GM12878 (cell line): ENCODE results near the gene PRKX. TPM values are rescaled to one million over a fixed set of nuclear protein-coding genes. Genes with fewer than 3 reads are reported as not detected.

Experiments
- ATAC-seq: fragments of 200-7000 bp; cut with Tn5 transposase; 3 replicates; pipeline ENCODE4 v1.9.1; 2020; ENCODE audit warnings: mild to moderate bottlenecking, moderate library complexity
- BruUV-seq: library from RNA; stranded (reverse); fragments of 400-500 nt; replicated peaks from 2 replicates; lab custom pipeline; 2021; lab: Mats Ljungman, UMichigan
- CTCF ChIA-PET: fragments of 300-600 bp; sonication (Branson Sonifier 250); formaldehyde crosslinking; extraction: SDS; loops from one replicate; lab custom pipeline; 2021; ENCODE audit warnings: inconsistent platforms; lab: Yijun Ruan, JAX
- POLR2A ChIA-PET: fragments of 350-600 bp; formaldehyde crosslinking; extraction: SDS; loops from one replicate; lab custom pipeline; 2021; ENCODE audit warnings: inconsistent platforms; lab: Charles Lee
- RAD21 ChIA-PET: fragments of 300-600 bp; sonication (Branson Sonifier 250); formaldehyde crosslinking; loops from one replicate; lab custom pipeline; 2023; ENCODE audit warnings: antibody characterized with exemption; ENCODE audit not compliant: unreplicated experiment; lab: Charles Lee
- SMC1A ChIA-PET: fragments of 300-600 bp; sonication (Branson Sonifier 250); formaldehyde crosslinking; loops from one replicate; lab custom pipeline; 2023; ENCODE audit not compliant: unreplicated experiment, uncharacterized antibody; lab: Charles Lee
- DNase-seq: peaks from one replicate; pipeline ENCODE4 v3.0.0-alpha.2; 2011; ENCODE audit warnings: low read depth, low spot score
- FAIRE-seq: peaks from 3 replicates; lab custom pipeline; 2011; peaks lifted over from hg19 to GRCh38; lab: Jason Lieb, UNC
- H2AFZ ChIP-seq: 2 replicates; pipeline ENCODE4 v1.6.0; 2011; ENCODE audit warnings: low read depth, low read length, control low read depth; ENCODE audit not compliant: control insufficient read depth
- H3K27ac ChIP-seq: 2 replicates; pipeline ENCODE4 v1.5.1; 2011; ENCODE audit warnings: control low read depth; ENCODE audit not compliant: control insufficient read depth, insufficient read depth
- H3K27me3 ChIP-seq, 2 experiments: replicated peaks in 1 of 2; 2 replicates each; pipeline versions ENCODE4 v1.6.0 to v1.6.1; 2011; ENCODE audit warnings: low read length in 1 of 2; ENCODE audit not compliant: control insufficient read depth in 2 of 2, insufficient read depth in 2 of 2
- H3K36me3 ChIP-seq, 2 experiments: 2 replicates each; pipeline ENCODE4 v1.5.1; 2011; ENCODE audit warnings: low read length in 1 of 2; ENCODE audit not compliant: control insufficient read depth in 2 of 2, insufficient read depth in 2 of 2
- H3K4me1 ChIP-seq: 2 replicates; pipeline ENCODE4 v1.6.1; 2011; ENCODE audit warnings: mild to moderate bottlenecking, low read length, moderate library complexity, mixed read lengths; ENCODE audit not compliant: control insufficient read depth, insufficient read depth
- H3K4me2 ChIP-seq: 2 replicates; pipeline ENCODE4 v1.6.0; 2011; ENCODE audit warnings: control low read depth; ENCODE audit not compliant: control insufficient read depth, insufficient read depth
- H3K4me3 ChIP-seq: fragments of 200-600 bp; sonication (generic); 2 replicates; pipeline ENCODE4 v1.5.1; 2016
- H3K79me2 ChIP-seq: 2 replicates; pipeline ENCODE4 v1.6.0; 2011; ENCODE audit warnings: low read length; ENCODE audit not compliant: control insufficient read depth, insufficient read depth
- H3K9ac ChIP-seq: 2 replicates; pipeline ENCODE4 v1.8.0; 2011; ENCODE audit warnings: low read length, control low read depth, mixed read lengths; ENCODE audit not compliant: control insufficient read depth, insufficient read depth
- H3K9me3 ChIP-seq: replicated peaks from 3 replicates; pipeline ENCODE4 v1.5.1; 2011; ENCODE audit warnings: mild to moderate bottlenecking, low read length; ENCODE audit not compliant: control insufficient read depth, insufficient read depth
- H4K20me1 ChIP-seq: 2 replicates; pipeline ENCODE4 v1.6.0; 2011; ENCODE audit not compliant: control insufficient read depth, insufficient read depth
- BCL11A ChIP-seq: IDR thresholded peaks from 2 replicates; pipeline ENCODE4 v1.6.1; 2011; ENCODE audit warnings: low read depth, low read length
- CHD1 ChIP-seq: IDR thresholded peaks from 2 replicates; pipeline ENCODE4 v1.6.1; 2012; ENCODE audit warnings: low read depth, low read length, improper control_type of control experiment
- JUND ChIP-seq: IDR thresholded peaks from 2 replicates; pipeline ENCODE4 v1.6.1; 2012; ENCODE audit warnings: low read depth, mild to moderate bottlenecking, low read length, improper control_type of control experiment, moderate library complexity
- NR2F1 ChIP-seq: fragments of 450-650 bp; conservative IDR thresholded peaks from 2 replicates; pipeline ENCODE4 v1.6.1; 2017; ENCODE audit warnings: mild to moderate bottlenecking
- RAD51 ChIP-seq: fragments of 450-650 bp; IDR thresholded peaks from 2 replicates; pipeline ENCODE4 v1.6.1; 2016; ENCODE audit warnings: moderate library complexity, mild to moderate bottlenecking, inconsistent platforms
- RCOR1 ChIP-seq: conservative IDR thresholded peaks from 2 replicates; pipeline ENCODE4 v1.6.1; 2012; ENCODE audit warnings: low read depth, low read length, improper control_type of control experiment
- SPI1 ChIP-seq: IDR thresholded peaks from 2 replicates; pipeline ENCODE4 v1.6.1; 2011; ENCODE audit warnings: low read depth, mild to moderate bottlenecking, low read length, moderate library complexity, borderline replicate concordance; ENCODE audit not compliant: insufficient read depth
- SRF ChIP-seq, 2 experiments: IDR thresholded peaks; 2 replicates each; pipeline ENCODE4 v1.6.1; 2011; ENCODE audit warnings: low read depth in 2 of 2, low read length in 2 of 2, mild to moderate bottlenecking in 1 of 2, moderate library complexity in 1 of 2
- YBX1 ChIP-seq: fragments of 450-650 bp; IDR thresholded peaks from 2 replicates; pipeline ENCODE4 v1.6.1; 2016; ENCODE audit warnings: antibody characterized with exemption
- ZNF274 ChIP-seq: IDR thresholded peaks from one replicate; pipeline ENCODE4 v1.8.0; 2011; ENCODE audit not compliant: insufficient read length, insufficient read depth
- WGBS: methylation state at CpG from one replicate; pipeline ENCODE4 v1.1.6; 2016; ENCODE audit warnings: low lambda C conversion rate; ENCODE audit not compliant: insufficient replicate concordance, insufficient coverage; ENCODE audit errors: missing lambda C conversion rate; 5-methylcytosine and 5-hydroxymethylcytosine counted together
- in situ Hi-C: fragments of 300-500 bp; cut with MboI; formaldehyde crosslinking; loops from 9 replicates; pipeline ENCODE4 v1.14.3; 2018; ENCODE audit warnings: mixed read lengths
- intact Hi-C: fragments of 100-400 bp; cut with micrococcal nuclease; formaldehyde crosslinking; loops from one replicate; pipeline ENCODE4 v1.14.2; 2022; ENCODE audit not compliant: unreplicated experiment
- polyA plus RNA-seq, 11 experiments: library from polyadenylated mRNA; depleted of rRNA in 4 of 11; unstranded in 6 of 11; stranded (reverse) in 5 of 11; fragments of >200 nt; fragmentation: Nextera tagmentation in 4 of 11; fragmentation: Illumina TruSeq in 1 of 11; extraction: Ambion mirVana in 4 of 11; extraction: Trizol in 1 of 11; gene quantifications; 1 replicate in 1 of 11; 2 replicates in 10 of 11; pipeline versions ENCODE4 v1.2.1 to v1.2.3, GENCODE V29; 2011 to 2016; ENCODE audit warnings: inconsistent platforms in 2 of 11, missing spikeins in 2 of 11, low read depth in 1 of 11
- total RNA-seq, 4 experiments: library from RNA; depleted of rRNA in 3 of 4; stranded (reverse); fragments of >200 nt in 3 of 4; fragmentation: Illumina TruSeq in 1 of 4; extraction: Trizol in 1 of 4; gene quantifications; 2 replicates each; pipeline versions ENCODE4 v1.2.1 to v1.2.3, GENCODE V29; 2013 to 2021
- TF ChIP-seq, protein P1 (sequence below): fragments of 450-650 bp; IDR thresholded peaks from 2 replicates; pipeline ENCODE4 v1.6.1; 2017; ENCODE audit warnings: borderline replicate concordance
- TF ChIP-seq, protein P2 (sequence below): IDR thresholded peaks from 2 replicates; pipeline ENCODE4 v1.6.1; 2011; ENCODE audit warnings: low read depth, mild to moderate bottlenecking, low read length, moderate library complexity, borderline replicate concordance; ENCODE audit errors: extremely low read depth
- TF ChIP-seq, protein P3 (sequence below): IDR thresholded peaks from 2 replicates; pipeline ENCODE4 v1.6.1; 2012; ENCODE audit warnings: low read depth, low read length, improper control_type of control experiment
- TF ChIP-seq, protein P4 (sequence below), 3 experiments: IDR thresholded peaks in 2 of 3; conservative IDR thresholded peaks in 1 of 3; 2 replicates each; pipeline ENCODE4 v1.5.1; 2011; ENCODE audit warnings: low read depth in 3 of 3, low read length in 3 of 3, mild to moderate bottlenecking in 3 of 3, control low read depth in 2 of 3, moderate library complexity in 2 of 3, inconsistent platforms in 1 of 3, mixed read lengths in 1 of 3; ENCODE audit not compliant: control insufficient read depth in 2 of 3, insufficient read depth in 1 of 3; ENCODE audit errors: extremely low read depth in 1 of 3
- TF ChIP-seq, protein P5 (sequence below): IDR thresholded peaks from 2 replicates; pipeline ENCODE4 v1.6.1; 2011; ENCODE audit warnings: borderline replicate concordance, low read depth, mild to moderate bottlenecking, moderate library complexity, mixed read lengths, low read length; ENCODE audit not compliant: insufficient read depth; ENCODE audit errors: extremely low read length

The PRKX gene
- total and polyA plus RNA-seq, 10 of the 15 experiments (the other 5 are each of a cell fraction or from before 2014, with no cell fraction given): 3.9 to 45.3 (median 23.9) TPM

DNA sequence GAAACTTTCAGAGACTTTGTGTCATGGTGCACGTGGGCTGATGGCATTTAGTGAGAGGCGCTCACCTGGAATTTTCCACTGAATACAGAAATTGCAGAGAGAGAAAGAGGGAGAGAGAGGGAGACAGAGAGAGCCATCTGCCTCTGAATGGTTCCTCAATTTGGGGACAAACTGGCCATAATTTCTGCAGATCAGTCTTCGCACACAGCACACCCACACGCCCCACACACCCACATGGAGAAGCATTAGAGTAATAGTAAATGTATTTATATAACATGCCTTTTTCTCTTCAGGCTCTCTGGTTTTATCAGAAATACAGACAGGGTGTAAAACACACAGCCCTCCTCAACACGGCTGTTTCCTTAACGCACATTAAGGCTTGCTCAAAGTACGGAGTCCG, 38.6 kb downstream of the PRKX start:
- DNase-seq (no peak), FAIRE-seq (no peak), ATAC-seq (no peak)
- in situ Hi-C loops (no loop called here), intact Hi-C loops (no loop called here)
- no TSS peak for BruUV-seq
- Histone ChIP-seq H3K79me2 (no peaks in the 10 kb centered on the region), H3K27ac (no peak overlapping the region), H3K27me3 (no peaks in the 10 kb centered on the region), H2AFZ (no peak overlapping the region), H3K4me2 (no peak overlapping the region), H3K4me1 (no peaks in the 10 kb centered on the region), H3K9me3 (no peaks in the 10 kb centered on the region), H3K9ac (no peak overlapping the region), H3K4me3 (no peak overlapping the region), H3K36me3 (peaks cover 2 to 7% of the 10 kb centered on the region in 2 experiments; a peak in 3 of 4 replicates), H4K20me1 (no peaks in the 10 kb centered on the region)
- SMC1A ChIA-PET: no interaction called here
- RAD21 ChIA-PET: no interaction called here
- TF ChIP-seq RAD51: no peak
- TF ChIP-seq RCOR1: no peak
- TF ChIP-seq, protein P1, sequence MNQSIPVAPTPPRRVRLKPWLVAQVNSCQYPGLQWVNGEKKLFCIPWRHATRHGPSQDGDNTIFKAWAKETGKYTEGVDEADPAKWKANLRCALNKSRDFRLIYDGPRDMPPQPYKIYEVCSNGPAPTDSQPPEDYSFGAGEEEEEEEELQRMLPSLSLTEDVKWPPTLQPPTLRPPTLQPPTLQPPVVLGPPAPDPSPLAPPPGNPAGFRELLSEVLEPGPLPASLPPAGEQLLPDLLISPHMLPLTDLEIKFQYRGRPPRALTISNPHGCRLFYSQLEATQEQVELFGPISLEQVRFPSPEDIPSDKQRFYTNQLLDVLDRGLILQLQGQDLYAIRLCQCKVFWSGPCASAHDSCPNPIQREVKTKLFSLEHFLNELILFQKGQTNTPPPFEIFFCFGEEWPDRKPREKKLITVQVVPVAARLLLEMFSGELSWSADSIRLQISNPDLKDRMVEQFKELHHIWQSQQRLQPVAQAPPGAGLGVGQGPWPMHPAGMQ: no peak
- TF ChIP-seq BCL11A: no peak
- TF ChIP-seq, protein P2, sequence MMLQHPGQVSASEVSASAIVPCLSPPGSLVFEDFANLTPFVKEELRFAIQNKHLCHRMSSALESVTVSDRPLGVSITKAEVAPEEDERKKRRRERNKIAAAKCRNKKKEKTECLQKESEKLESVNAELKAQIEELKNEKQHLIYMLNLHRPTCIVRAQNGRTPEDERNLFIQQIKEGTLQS: no peak
- TF ChIP-seq, protein P3, sequence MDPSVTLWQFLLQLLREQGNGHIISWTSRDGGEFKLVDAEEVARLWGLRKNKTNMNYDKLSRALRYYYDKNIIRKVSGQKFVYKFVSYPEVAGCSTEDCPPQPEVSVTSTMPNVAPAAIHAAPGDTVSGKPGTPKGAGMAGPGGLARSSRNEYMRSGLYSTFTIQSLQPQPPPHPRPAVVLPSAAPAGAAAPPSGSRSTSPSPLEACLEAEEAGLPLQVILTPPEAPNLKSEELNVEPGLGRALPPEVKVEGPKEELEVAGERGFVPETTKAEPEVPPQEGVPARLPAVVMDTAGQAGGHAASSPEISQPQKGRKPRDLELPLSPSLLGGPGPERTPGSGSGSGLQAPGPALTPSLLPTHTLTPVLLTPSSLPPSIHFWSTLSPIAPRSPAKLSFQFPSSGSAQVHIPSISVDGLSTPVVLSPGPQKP: no peak
- no peak for TF ChIP-seq YBX1
- TF ChIP-seq SRF (IDR thresholded peaks at IDR 0.05; ENCODE audit: low read depth in 2 of 2, low read length in 2 of 2): no peak
- no peak for TF ChIP-seq CHD1
- TF ChIP-seq SPI1: no peak
- TF ChIP-seq, protein P4, sequence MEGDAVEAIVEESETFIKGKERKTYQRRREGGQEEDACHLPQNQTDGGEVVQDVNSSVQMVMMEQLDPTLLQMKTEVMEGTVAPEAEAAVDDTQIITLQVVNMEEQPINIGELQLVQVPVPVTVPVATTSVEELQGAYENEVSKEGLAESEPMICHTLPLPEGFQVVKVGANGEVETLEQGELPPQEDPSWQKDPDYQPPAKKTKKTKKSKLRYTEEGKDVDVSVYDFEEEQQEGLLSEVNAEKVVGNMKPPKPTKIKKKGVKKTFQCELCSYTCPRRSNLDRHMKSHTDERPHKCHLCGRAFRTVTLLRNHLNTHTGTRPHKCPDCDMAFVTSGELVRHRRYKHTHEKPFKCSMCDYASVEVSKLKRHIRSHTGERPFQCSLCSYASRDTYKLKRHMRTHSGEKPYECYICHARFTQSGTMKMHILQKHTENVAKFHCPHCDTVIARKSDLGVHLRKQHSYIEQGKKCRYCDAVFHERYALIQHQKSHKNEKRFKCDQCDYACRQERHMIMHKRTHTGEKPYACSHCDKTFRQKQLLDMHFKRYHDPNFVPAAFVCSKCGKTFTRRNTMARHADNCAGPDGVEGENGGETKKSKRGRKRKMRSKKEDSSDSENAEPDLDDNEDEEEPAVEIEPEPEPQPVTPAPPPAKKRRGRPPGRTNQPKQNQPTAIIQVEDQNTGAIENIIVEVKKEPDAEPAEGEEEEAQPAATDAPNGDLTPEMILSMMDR (IDR thresholded peaks at IDR 0.05 in 2 of 3, conservative IDR thresholded peaks at IDR 0.05 in 1 of 3; ENCODE audit: control insufficient read depth in 2 of 3, extremely low read depth in 1 of 3, insufficient read depth in 1 of 3, low read depth in 3 of 3, low read length in 3 of 3): no peak
- TF ChIP-seq JUND: no peak
- TF ChIP-seq ZNF274: no peak
- TF ChIP-seq NR2F1: no peak
- TF ChIP-seq, protein P5, sequence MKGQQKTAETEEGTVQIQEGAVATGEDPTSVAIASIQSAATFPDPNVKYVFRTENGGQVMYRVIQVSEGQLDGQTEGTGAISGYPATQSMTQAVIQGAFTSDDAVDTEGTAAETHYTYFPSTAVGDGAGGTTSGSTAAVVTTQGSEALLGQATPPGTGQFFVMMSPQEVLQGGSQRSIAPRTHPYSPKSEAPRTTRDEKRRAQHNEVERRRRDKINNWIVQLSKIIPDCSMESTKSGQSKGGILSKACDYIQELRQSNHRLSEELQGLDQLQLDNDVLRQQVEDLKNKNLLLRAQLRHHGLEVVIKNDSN: no peak
- POLR2A ChIA-PET: no interaction called here
- CTCF ChIA-PET: no interaction called here
- WGBS: 99% methylated on average over 8 of the region's 8 CpGs
